Stimulated activated CD8-positive, alpha-beta memory T cell treated with anti-CD3 and anti-CD28 coated beads, Interleukin-2, amount 100 ng/mL, for 48 hours (primary cell): ENCODE measurements around the gene GALNT17.
A peak's percentile ranks its signal among the peaks of the same experiment; 100 is the strongest.
"Not testable (repeated sequence)": the region's sequence is repeated elsewhere in the genome, so short reads cannot be mapped to it uniquely, and the experiment has no call there.

Experiments
- DNase-seq, 2 donors: peaks; one replicate each; pipeline ENCODE4 v3.0.0-alpha.2; 2020; ENCODE audit warnings: low read depth in 2 of 2

The GALNT17 gene

DNA sequence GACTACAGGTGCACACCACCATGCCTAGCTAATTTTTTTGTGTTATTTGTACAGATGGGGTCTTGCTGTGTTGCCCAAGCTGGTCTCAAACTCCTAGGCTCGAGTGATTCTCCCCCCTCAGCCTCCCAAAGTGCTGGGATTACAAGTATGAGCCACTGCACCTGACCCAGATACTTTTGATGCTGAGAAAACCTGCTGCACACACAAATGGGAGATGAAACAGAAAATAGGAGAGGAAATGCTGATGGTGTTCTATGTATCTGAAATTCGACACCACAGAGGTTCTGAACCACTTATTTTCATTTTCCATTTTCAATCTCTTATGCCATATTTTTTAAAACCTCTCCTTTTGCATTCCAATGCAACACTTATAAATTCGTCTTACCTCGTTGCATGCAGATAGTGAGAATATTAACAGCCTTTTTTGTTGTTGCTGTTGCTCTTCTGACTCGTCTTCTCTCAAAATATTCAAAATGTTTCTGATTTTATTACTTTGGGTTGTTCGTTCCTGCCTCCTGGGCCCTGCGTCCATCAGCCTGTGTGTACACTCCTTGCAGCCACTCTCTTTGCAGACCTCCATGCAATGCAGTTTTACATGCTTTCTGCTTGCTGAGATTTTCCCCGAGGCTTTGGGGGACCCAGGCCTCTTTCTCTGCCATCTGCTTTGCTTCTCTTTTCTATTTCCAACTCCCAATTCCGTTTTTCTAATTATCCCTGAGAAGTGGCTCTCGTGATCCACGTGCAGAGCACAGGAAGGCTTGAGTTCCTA lies 556.1 kb downstream of the GALNT17 start:
- DNase-seq, result no peak

GRCh38 chr7:71691538-71691937 lies 559.6 kb downstream of the GALNT17 start:
- DNase-seq, result no peak

DNA sequence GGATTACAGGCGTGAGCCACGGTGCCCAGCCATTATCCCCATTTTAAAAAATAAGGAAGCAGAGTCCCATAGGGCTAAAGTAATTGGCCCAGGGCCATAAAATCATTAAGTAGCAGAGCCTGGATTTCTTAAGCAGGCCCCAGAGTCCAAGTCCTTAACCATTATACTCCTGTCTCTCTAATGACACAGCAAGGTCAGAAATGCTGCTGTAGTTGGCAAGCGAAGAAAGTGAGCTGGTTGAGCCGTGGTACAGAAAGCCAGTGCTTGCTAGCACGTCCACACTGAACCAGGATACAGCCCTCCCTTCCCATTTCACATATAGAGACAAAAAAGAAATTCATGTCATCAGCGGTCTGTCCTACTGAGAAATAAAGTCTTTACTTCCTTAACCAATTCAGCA lies 562.7 kb downstream of the GALNT17 start:
- no peak for DNase-seq

- DNase-seq, result no peak
These were observed 563.2 kb downstream of the GALNT17 start for GRCh38 chr7:71695186-71695585.

DNA sequence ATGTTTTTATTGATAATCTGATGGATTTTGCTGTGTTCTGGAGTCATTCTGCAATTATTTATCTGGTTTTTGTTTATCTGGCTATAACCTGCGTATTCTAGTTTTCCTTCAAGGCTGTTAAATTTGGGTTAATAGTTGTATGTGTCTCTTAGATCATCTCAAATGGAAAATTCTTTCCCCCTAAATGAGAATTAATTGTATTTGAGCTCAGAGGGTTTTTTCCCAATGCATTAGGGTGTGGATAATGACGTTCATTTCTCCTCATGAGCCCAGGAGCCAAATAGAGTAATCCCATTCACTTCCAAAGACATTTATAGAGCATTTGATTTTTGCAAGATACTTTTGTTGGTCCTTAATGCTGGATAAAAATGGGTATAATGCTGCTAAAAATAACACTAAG lies 564.6 kb downstream of the GALNT17 start:
- DNase-seq, result no peak

DNA sequence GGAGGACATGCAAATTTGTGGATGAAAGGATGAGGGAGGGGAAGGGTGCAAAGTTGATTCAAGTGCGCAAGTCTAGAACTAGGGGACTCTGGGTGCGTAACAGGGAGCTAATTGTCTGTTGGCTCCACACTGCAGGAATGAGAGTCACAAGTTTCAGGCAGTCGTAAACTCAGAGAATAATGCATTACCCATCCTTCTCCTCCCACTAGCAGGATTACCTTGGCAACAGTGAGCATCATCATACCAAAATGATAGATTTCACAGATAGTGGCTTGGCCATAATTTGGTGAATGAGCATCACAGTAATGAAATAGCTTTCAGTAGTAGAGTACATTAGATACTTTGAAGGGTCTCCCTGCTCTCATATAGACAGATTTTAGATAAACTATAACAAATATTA lies 565.5 kb downstream of the GALNT17 start:
- no peak for DNase-seq

- no peak for DNase-seq
These were observed 573.3 kb downstream of the GALNT17 start for GRCh38 chr7:71705217-71705616.

DNA sequence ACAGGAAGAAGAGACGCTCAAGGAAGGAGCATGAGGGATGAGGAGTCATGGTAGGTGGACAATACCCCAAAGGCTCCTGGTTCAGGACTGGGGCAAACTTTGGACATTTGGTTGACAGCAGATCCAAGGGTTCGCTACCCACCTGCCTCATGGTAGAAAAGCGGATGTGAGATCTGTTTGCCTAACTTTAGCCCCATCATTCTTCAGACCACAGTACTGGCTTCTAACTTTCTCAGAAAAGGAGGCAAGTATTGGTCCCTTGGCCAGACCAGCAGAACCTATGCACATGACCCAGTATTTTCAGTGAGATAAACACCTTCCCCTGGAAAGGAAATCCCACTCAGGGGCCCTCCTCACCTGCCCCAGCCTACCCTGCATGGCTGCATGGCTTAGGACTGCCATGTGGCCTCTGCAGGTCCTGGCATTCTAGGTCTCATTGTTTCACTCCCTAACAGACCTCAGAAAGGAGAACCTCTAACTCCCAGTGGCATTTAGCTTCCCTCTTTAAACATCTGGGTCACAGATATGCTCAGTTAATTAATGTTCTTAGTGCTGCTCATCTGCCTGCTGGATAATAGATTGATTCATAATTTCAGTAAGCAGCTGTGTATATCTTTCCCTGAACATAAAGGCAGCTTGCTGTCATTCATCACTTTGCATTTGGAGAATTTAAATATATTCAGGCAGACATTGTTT lies 574.1 kb downstream of the GALNT17 start:
- DNase-seq, result no peak

DNA sequence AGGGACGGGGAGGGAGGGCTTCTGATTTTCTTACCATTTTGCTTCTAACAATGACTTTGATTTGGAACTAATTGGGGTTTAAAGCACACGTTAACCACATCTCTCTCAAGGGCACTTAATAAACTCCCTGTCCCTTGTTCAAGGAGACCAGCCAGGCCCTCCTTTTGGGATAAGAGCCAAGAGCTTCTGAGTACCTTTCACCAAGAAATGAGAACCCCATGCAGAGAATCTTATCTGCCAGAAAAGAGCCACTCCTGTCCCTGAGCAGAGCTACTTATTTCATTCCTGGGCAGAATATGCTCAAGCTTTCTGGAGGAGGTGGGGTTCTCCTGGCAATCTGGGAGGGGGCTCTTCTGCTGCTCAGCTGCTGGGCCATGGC lies 574.6 kb downstream of the GALNT17 start:
- no peak for DNase-seq

DNA sequence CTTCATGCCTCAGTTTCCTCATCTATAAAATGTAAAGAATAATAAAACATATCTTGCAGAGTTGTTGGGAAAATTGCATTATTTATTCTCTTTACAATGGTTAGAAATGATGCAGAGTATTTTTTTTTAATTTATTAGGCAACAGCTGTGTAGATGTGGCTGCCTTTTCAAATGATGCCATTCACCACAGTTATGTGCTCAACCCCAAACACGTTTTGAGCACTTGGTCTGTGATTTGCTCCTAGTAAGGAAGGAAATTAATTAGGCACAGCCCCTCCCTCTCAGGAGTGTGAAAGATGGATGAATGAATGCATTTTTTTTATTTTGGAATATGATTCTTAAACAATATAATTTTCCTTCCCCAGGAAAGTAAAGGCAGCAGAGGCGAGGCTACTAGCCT lies 575.1 kb downstream of the GALNT17 start:
- no peak for DNase-seq

GRCh38 chr7:71708710-71709109 lies 576.8 kb downstream of the GALNT17 start:
- DNase-seq, result no peak

DNA sequence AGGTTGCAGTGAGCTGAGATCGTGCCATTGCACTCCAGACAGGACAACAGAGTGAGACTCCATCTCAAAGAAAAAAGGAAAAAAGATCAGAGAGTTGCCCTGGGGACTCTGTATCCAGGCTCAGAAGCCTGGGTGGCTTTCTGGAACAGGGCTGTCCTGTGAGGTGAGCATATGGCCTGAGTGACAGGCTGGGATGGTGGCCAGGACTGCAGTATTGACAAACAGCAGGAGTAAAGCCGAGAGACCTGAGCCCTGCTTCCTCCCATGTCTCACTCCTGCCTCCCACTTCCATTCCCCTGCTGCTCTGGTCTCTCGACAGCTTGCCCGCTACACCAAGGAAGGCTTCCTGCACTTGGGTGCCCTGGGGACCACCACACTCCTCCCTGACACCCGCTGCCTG lies 578.5 kb downstream of the GALNT17 start:
- DNase-seq, result no peak

GRCh38 chr7:71712653-71713180 lies 580.8 kb downstream of the GALNT17 start:
- DNase-seq, result no peak

- DNase-seq, result no peak
These were observed 584.7 kb downstream of the GALNT17 start for GRCh38 chr7:71716690-71717089.

- DNase-seq, result no peak
These were observed 586.6 kb downstream of the GALNT17 start for GRCh38 chr7:71718563-71718962.

- DNase-seq, result no peak
These were observed 589.8 kb downstream of the GALNT17 start for GRCh38 chr7:71721742-71722141.

DNA sequence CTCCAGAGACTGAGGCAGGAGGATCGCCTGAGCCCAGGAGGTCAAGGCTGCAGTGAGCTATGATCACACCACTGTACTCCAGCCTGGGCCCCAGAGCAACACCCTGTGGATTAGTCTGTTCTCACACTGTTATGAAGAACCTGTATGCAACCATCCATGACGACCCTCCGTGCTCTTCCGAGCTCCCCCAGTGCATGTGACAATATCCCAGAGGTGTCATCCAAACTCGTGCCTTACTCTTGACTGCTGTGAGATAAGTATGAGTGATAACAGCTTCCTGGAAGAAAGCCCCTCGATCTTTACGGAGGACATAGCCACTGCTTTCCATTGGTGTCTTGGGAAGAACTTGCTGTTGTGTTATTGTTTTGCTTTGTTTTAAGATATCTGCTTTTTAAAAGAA lies 591.9 kb downstream of the GALNT17 start:
- DNase-seq, result no peak

DNA sequence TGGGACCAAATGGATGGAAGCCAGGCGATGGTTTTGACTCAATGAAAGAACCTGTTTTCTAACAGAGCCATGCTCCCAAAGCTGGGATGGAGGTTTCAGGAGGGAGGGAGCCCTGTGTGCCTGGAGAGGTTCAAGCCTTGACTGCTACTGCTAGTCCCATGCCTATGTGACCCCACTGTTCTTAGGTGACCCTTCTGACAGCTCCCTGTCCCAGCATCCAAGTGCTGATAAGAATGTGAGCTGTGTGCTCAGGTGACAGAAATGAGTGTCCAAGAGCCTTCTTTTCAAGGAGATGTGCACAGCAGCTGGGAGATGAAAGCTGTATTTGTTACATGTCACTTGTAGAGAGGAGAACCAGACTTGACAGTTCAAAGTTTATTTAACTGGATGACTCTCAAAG lies 595.4 kb downstream of the GALNT17 start:
- DNase-seq, result no peak

DNA sequence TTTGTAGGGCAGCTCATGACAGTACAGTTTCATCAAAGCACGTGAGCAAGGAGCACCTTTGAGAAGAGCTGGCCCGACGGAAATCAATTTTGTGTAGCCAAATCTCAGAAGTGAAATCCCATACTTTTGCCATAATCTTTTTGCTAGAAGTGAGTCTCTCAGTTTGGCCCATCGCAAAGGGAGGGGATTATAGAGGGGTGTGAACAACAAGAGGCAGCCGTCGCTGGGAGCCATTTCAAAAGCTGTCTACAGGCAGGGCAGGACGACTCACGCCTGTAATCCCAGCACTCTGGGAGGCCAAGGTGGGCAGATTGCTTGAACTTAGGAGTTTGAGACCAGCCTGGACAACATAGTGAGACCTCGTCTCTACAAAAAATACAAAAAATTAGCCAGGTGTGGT lies 599.8 kb downstream of the GALNT17 start:
- no peak for DNase-seq

GRCh38 chr7:71733107-71733870 lies 601.3 kb downstream of the GALNT17 start:
- peak; percentile 48 to 67 for DNase-seq

DNA sequence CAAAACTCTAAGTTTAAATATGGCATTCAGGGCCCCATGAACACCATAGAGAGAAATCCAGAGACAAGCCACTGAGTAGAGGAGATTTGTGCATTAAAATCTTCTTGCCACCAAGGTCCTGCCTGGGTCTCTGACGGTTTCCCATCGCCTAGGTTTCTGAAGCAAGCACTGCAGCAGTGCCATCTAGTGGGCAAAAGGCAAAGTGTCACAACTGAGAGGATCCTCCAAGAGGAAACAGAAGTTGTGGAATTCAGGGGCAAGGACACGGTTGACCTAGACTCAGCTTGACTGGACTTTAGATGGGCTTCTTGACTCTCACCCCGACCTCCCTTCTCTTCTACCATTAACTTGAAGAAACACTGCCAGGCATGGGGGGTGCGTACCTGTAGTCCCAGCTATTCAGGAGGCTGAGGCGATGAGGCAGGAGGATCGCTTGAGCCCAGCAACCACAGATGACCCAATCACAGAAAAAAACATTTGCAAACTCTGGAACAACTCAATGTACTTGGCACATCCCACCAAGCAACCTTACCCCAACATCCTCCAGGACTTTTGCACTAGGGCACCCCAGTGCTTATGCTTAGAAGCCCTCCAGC lies 604.1 kb downstream of the GALNT17 start:
- peak; percentile 7 to 41 for DNase-seq

DNA sequence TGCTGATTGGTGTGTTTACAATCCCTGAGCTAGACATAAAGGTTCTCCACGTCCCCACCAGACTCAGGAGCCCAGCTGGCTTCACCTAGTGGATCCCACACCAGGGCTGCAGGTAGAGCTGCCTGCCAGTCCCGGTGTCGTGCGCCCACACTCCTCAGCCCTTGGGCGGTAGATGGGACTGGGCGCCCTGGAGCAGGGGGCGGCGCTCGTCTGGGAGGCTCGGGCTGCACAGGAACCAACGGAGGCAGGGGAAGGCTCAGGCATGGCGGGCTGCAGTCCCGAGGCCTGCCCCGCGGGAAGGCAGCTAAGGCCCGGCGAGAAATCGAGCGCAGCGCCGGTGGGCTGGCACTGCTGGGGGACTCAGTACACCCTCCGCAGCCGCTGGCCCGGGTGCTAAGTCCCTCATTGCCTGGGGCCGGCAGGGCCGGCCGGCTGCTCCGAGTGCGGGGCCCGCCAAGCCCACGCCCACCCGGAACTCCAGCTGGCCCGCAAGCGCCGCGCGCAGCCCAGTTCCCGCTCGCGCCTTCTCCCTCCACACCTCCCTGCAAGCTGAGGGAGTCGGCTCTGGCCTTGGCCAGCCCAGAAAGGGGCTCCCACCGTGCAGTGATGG lies 606.1 kb downstream of the GALNT17 start:
- not testable (repeated sequence) for DNase-seq
